NCI-H2227 (cell line): ENCODE data around the gene HIBCH.
"Not testable (repeated sequence)": the region's sequence is repeated elsewhere in the genome, so short reads cannot be mapped to it uniquely, and the experiment has no call there.

Source experiments
- DNase-seq: peaks from one replicate; lab custom pipeline; 2025; ENCODE audit not compliant: unreplicated experiment; lab: John Stamatoyannopoulos, UW

The HIBCH gene

GRCh38 chr2:190319555-190320498 lies at the start of gene HIBCH:
HIBCH (minus strand) TSS chr2:190319826; CDS start chr2:190319750, 76 bp downstream.
- peak; percentile 100 for DNase-seq

GRCh38 chr2:190367091-190367490 lies 47.5 kb upstream of the HIBCH start:
- no peak for DNase-seq

- DNase-seq = no peak
Measured at GRCh38 chr2:190366248-190366753, 46.7 kb upstream of the HIBCH start.

- peak; percentile 60 for DNase-seq
Measured at GRCh38 chr2:190365499-190366204, 46.0 kb upstream of the HIBCH start.

GRCh38 chr2:190362894-190363293 lies 43.3 kb upstream of the HIBCH start:
- no peak for DNase-seq

GRCh38 chr2:190361572-190361971 lies 41.9 kb upstream of the HIBCH start:
- no peak for DNase-seq

GRCh38 chr2:190360965-190361364 lies 41.3 kb upstream of the HIBCH start:
- DNase-seq = no peak

GRCh38 chr2:190360561-190360960 lies 40.9 kb upstream of the HIBCH start:
- no peak for DNase-seq

GRCh38 chr2:190358655-190359448 lies 39.2 kb upstream of the HIBCH start:
- not testable (repeated sequence) for DNase-seq

- DNase-seq = no peak
Measured at GRCh38 chr2:190357600-190357999, 38.0 kb upstream of the HIBCH start.

GRCh38 chr2:190355968-190356644 lies 36.5 kb upstream of the HIBCH start:
- DNase-seq = peak; percentile 44

GRCh38 chr2:190354003-190354690 lies 34.5 kb upstream of the HIBCH start:
- DNase-seq = no peak

GRCh38 chr2:190353537-190353899 lies 33.9 kb upstream of the HIBCH start:
- no peak for DNase-seq

GRCh38 chr2:190352668-190353536 lies 33.3 kb upstream of the HIBCH start:
- DNase-seq = peak; percentile 51

- DNase-seq = peak; percentile 24
Measured at GRCh38 chr2:190351955-190352354, 32.3 kb upstream of the HIBCH start.

GRCh38 chr2:190350371-190350770 lies 30.7 kb upstream of the HIBCH start:
- no peak for DNase-seq

- DNase-seq = no peak
Measured at GRCh38 chr2:190344276-190344827, 24.7 kb upstream of the HIBCH start.

- DNase-seq = peak; percentile 70
Measured at GRCh38 chr2:190343536-190344275, 24.1 kb upstream of the HIBCH start, which contains the start of gene INPP1. INPP1 (plus strand) TSS chr2:190343589; CDS start chr2:190360103, 16,514 bp downstream.
